AG09309 (cell line): ENCODE data around the gene HBD.

Source experiments
- DNase-seq: peaks from one replicate; pipeline ENCODE4 v3.0.0-alpha.2; 2010; ENCODE audit warnings: low read depth
- H3K4me3 ChIP-seq: 2 replicates; pipeline ENCODE4 v1.5.1; 2011; ENCODE audit warnings: mild to moderate bottlenecking, low read depth, low read length, moderate library complexity; ENCODE audit not compliant: control insufficient read depth
- TF ChIP-seq, protein P1 (sequence below): IDR thresholded peaks from 2 replicates; pipeline ENCODE4 v1.5.1; 2011; ENCODE audit warnings: mild to moderate bottlenecking, low read depth, low read length, inconsistent platforms; ENCODE audit not compliant: insufficient read depth, control insufficient read depth; ENCODE audit errors: missing control alignments

The HBD gene

GRCh38 chr11:5240056-5240455 lies 5.8 kb upstream of the HBD start:
- TF ChIP-seq, protein P1, sequence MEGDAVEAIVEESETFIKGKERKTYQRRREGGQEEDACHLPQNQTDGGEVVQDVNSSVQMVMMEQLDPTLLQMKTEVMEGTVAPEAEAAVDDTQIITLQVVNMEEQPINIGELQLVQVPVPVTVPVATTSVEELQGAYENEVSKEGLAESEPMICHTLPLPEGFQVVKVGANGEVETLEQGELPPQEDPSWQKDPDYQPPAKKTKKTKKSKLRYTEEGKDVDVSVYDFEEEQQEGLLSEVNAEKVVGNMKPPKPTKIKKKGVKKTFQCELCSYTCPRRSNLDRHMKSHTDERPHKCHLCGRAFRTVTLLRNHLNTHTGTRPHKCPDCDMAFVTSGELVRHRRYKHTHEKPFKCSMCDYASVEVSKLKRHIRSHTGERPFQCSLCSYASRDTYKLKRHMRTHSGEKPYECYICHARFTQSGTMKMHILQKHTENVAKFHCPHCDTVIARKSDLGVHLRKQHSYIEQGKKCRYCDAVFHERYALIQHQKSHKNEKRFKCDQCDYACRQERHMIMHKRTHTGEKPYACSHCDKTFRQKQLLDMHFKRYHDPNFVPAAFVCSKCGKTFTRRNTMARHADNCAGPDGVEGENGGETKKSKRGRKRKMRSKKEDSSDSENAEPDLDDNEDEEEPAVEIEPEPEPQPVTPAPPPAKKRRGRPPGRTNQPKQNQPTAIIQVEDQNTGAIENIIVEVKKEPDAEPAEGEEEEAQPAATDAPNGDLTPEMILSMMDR, result no peak
- no peak for DNase-seq
- no peak overlapping the region for H3K4me3 ChIP-seq

DNA sequence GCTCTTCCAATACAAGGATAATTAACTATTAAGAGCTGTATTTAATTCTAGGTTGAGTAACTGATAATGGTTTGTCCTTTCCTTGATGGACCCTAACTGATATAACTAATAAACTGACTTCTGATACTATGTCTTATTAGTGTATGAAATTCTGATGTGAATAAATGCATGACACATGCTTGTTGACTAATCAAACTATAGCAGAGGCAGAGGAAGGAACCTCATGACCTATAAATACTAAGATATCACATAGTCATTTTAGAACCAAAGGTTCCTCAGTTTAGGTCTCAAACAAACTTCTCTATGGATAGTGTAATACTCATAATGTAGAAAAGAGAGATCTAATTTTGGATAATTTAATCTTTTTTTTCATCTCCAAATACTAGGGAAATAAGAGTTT lies 4.8 kb upstream of the HBD start:
- TF ChIP-seq, protein P1, result no peak
- DNase-seq, result no peak
- H3K4me3 ChIP-seq, result no peak overlapping the region

- no peak for DNase-seq
- TF ChIP-seq, protein P1, result no peak
- H3K4me3 ChIP-seq, result no peak overlapping the region
Observed at GRCh38 chr11:5238486-5238885, 4.2 kb upstream of the HBD start.

DNA sequence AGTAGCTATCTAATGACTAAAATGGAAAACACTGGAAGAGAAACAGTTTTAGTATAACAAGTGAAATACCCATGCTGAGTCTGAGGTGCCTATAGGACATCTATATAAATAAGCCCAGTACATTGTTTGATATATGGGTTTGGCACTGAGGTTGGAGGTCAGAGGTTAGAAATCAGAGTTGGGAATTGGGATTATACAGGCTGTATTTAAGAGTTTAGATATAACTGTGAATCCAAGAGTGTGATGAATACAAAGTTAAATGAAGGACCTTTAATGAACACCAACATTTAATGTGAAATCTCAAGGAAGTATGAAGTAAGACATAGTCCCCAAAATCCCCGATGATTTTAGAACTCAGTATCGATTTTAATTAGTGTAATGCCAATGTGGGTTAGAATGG lies 3.1 kb upstream of the HBD start:
- H3K4me3 ChIP-seq, result no peak overlapping the region
- DNase-seq, result no peak
- TF ChIP-seq, protein P1, result no peak

- H3K4me3 ChIP-seq, result no peak overlapping the region
- TF ChIP-seq, protein P1, result no peak
- DNase-seq, result no peak
Observed at GRCh38 chr11:5235364-5236095, 1.2 kb upstream of the HBD start.

GRCh38 chr11:5233307-5233706 lies 976 bp downstream of the HBD start:
- no peak for DNase-seq
- TF ChIP-seq, protein P1, result no peak
- no peak overlapping the region for H3K4me3 ChIP-seq

DNA sequence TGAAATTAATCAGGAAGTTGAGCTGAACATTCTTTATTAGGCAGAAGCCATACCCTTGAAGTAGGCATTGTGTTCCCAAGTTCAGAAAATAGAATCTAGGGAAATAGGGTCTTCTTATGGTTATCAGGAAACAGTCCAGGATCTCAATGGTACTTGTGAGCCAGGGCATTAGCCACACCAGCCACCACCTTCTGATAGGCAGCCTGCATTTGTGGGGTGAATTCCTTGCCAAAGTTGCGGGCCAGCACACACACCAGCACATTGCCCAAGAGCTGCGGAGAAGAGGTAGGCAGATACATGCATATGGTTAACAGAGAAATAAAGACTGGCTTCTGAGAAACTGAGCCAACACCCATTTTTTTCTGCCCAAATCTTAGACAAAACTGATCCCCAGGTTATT lies 1.5 kb downstream of the HBD start:
- TF ChIP-seq, protein P1, result no peak
- no peak overlapping the region for H3K4me3 ChIP-seq
- no peak for DNase-seq
